Thymus (tissue), 11 donors: Measurements from ENCODE around the gene RHPN2. TPM values are rescaled to one million over a fixed set of nuclear protein-coding genes. Genes with fewer than 3 reads are reported as not detected.

Experiments
- DNase-seq, 9 donors: peaks; one replicate each; pipeline ENCODE4 v3.0.0-alpha.2; 2013; ENCODE audit warnings: low spot score in 9 of 9, low read depth in 6 of 9, missing footprints in 1 of 9
- H3K27ac ChIP-seq, 2 donors: one replicate each; pipeline ENCODE4 v1.5.1; 2013; ENCODE audit warnings: control low read depth in 1 of 2, low read depth in 1 of 2, low read length in 1 of 2, mild to moderate bottlenecking in 1 of 2, moderate library complexity in 1 of 2
- H3K27me3 ChIP-seq, 2 donors: one replicate each; pipeline ENCODE4 v1.5.1; 2013; ENCODE audit warnings: low read length in 1 of 2; ENCODE audit not compliant: control insufficient read depth in 2 of 2, insufficient read depth in 1 of 2
- H3K36me3 ChIP-seq, 2 donors: one replicate each; pipeline ENCODE4 v1.5.1; 2013; ENCODE audit warnings: low read length in 1 of 2, mild to moderate bottlenecking in 1 of 2, moderate library complexity in 1 of 2; ENCODE audit not compliant: control insufficient read depth in 2 of 2, insufficient read depth in 2 of 2
- H3K4me1 ChIP-seq, 2 donors: one replicate each; pipeline ENCODE4 v1.5.1; 2013; ENCODE audit warnings: low read length in 2 of 2; ENCODE audit not compliant: control insufficient read depth in 2 of 2, insufficient read depth in 2 of 2
- H3K4me3 ChIP-seq, 2 donors: one replicate each; pipeline ENCODE4 v1.5.1; 2013; ENCODE audit warnings: low read length in 2 of 2, control low read depth in 1 of 2, mild to moderate bottlenecking in 1 of 2
- H3K9me3 ChIP-seq, 2 donors: one replicate each; pipeline ENCODE4 v1.5.1; 2013; ENCODE audit warnings: low read length in 1 of 2, mild to moderate bottlenecking in 1 of 2; ENCODE audit not compliant: control insufficient read depth in 2 of 2, insufficient read depth in 1 of 2
- WGBS: extraction: QIAGEN DNeasy Blood & Tissue Kit; methylation state at CpG from one replicate; pipeline ENCODE4 v1.1.7; 2013; 5-methylcytosine and 5-hydroxymethylcytosine counted together
- polyA plus RNA-seq: library from polyadenylated mRNA; stranded (reverse); fragments of 200-250 nt; gene quantifications from one replicate; pipeline ENCODE4 v1.2.3, GENCODE V29; 2013
- total RNA-seq: library from RNA; stranded (reverse); fragments of 120-200 nt; gene quantifications from one replicate; pipeline ENCODE4 v1.2.4, GENCODE V29; 2013
- donor health status: healthy.

The RHPN2 gene
- total and polyA plus RNA-seq, 2 donors, result 4.8 to 5.1 TPM

DNA sequence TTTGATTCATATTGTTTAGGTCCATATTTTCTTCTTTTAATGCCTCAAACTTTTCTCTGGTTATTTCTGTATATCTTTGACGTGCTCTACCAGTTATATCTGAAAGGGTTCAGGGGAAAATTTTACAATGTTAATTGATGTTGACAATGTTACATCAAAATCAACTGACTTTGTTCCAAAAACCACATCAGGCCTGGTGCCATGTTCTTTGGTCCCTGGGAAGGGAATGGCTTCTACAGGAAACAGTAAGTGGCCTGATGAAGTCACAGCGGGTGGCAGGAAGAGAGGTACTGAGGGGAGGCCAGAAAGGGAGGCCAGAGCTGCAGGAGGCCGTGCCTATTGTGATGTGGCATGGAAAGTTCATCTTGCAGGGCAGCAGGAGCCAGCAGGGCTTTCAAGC is 131.1 kb downstream of the RHPN2 start:
- Histone ChIP-seq H3K4me1 (no peaks in the 10 kb centered on the region), H3K36me3 (peaks cover 5 to 37% of the 10 kb centered on the region in 2 donors), H3K27me3 (no peaks in the 10 kb centered on the region), H3K4me3 (no peak overlapping the region), H3K9me3 (peaks cover 0 to under 1% of the 10 kb centered on the region in 2 donors), H3K27ac (no peak overlapping the region)
- no peak for DNase-seq
- 97% methylated on average over 3 of the region's 3 CpGs for WGBS

DNA sequence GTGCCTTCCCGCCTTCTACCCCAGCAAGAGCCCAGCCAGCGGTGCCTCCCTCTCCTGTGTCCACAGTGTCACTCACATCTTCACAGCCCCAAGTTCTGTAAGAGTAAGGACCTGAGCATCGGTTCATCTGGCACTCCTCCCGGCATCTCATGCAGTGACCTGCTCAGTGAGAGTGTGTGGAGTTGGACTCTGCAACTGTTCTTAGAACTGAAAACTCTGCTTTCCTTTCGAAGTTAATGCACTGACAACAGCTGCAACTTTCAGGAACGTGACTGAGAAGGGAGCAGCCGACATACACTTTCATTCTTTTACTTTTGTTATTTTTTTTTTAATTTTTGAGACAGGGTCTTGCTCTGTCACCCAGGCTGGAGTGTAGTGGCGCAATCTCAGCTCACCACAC is 134.1 kb downstream of the RHPN2 start:
- H3K27ac ChIP-seq, result no peak overlapping the region
- H3K4me3 ChIP-seq, result no peak overlapping the region
- H3K27me3 ChIP-seq, result no peaks in the 10 kb centered on the region
- no peaks in the 10 kb centered on the region for H3K4me1 ChIP-seq
- DNase-seq, result no peak
- peaks cover 0 to 7% of the 10 kb centered on the region in 2 donors for H3K9me3 ChIP-seq
- 96% methylated on average over 8 of the region's 8 CpGs for WGBS
- peaks cover 8 to 29% of the 10 kb centered on the region in 2 donors for H3K36me3 ChIP-seq

- no peak overlapping the region for H3K27ac ChIP-seq
- no peak for DNase-seq
- no peaks in the 10 kb centered on the region for H3K4me1 ChIP-seq
- WGBS, result 98% methylated on average over 2 of the region's 2 CpGs
- peaks cover 11 to 27% of the 10 kb centered on the region in 2 donors for H3K36me3 ChIP-seq
- no peak overlapping the region for H3K4me3 ChIP-seq
- no peaks in the 10 kb centered on the region for H3K27me3 ChIP-seq
- peaks cover 0 to 7% of the 10 kb centered on the region in 2 donors for H3K9me3 ChIP-seq
Observed at GRCh38 chr19:32928806-32929205, 135.9 kb downstream of the RHPN2 start.

Other genes starting within 250 kb of the RHPN2 start
- gene SLC7A9, start 195.1 kb downstream of the RHPN2 start, total RNA-seq, result 0.24 TPM
- 0.98 TPM for gene SLC7A9, start 195.1 kb downstream of the RHPN2 start, polyA plus RNA-seq
- 6.8 TPM for gene CEP89, start 92.9 kb downstream of the RHPN2 start, total RNA-seq
- 12.5 TPM for gene CEP89, start 92.9 kb downstream of the RHPN2 start, polyA plus RNA-seq
- 1.8 TPM for gene FAAP24, start 92.6 kb downstream of the RHPN2 start, total RNA-seq
- gene FAAP24, start 92.6 kb downstream of the RHPN2 start, polyA plus RNA-seq, result 1.6 TPM
- gene GPATCH1, start 16.3 kb upstream of the RHPN2 start, total RNA-seq, result 8.2 TPM
- 8.7 TPM for gene GPATCH1, start 16.3 kb upstream of the RHPN2 start, polyA plus RNA-seq
- not detected for gene WDR88, start 67.2 kb upstream of the RHPN2 start, total RNA-seq
- 0.05 TPM for gene WDR88, start 67.2 kb upstream of the RHPN2 start, polyA plus RNA-seq
- 2.6 TPM for gene LRP3, start 129.4 kb upstream of the RHPN2 start, total RNA-seq
- gene LRP3, start 129.4 kb upstream of the RHPN2 start, polyA plus RNA-seq, result 4.0 TPM
- 0.33 TPM for gene SLC7A10, start 161.0 kb upstream of the RHPN2 start, total RNA-seq
- 0.11 TPM for gene SLC7A10, start 161.0 kb upstream of the RHPN2 start, polyA plus RNA-seq
- 7.0 TPM for gene CEBPA, start 237.6 kb upstream of the RHPN2 start, total RNA-seq
- gene CEBPA, start 237.6 kb upstream of the RHPN2 start, polyA plus RNA-seq, result 10.1 TPM